ENCODE data around the gene CAMK2A.

DNA sequence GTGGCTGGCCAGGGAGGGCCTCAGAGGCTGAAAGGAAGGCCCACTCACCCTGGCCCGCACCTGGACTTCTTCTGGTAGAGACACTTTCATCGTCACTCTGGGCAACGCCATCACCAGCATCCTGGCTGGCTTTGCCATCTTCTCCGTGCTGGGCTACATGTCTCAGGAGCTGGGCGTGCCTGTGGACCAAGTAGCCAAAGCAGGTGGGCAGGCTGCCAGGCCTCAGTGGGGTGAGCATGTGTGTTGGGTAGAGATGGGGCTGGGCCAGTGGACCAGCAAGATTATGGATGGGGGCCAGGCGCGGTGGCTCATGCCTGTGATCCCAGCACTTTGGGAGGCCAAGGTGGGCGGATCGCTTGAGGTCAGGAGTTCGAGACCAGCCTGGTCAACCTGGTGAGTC lies 87.1 kb downstream of the CAMK2A start:
- TF ChIP-seq, protein P1, sequence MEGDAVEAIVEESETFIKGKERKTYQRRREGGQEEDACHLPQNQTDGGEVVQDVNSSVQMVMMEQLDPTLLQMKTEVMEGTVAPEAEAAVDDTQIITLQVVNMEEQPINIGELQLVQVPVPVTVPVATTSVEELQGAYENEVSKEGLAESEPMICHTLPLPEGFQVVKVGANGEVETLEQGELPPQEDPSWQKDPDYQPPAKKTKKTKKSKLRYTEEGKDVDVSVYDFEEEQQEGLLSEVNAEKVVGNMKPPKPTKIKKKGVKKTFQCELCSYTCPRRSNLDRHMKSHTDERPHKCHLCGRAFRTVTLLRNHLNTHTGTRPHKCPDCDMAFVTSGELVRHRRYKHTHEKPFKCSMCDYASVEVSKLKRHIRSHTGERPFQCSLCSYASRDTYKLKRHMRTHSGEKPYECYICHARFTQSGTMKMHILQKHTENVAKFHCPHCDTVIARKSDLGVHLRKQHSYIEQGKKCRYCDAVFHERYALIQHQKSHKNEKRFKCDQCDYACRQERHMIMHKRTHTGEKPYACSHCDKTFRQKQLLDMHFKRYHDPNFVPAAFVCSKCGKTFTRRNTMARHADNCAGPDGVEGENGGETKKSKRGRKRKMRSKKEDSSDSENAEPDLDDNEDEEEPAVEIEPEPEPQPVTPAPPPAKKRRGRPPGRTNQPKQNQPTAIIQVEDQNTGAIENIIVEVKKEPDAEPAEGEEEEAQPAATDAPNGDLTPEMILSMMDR (IDR thresholded peaks at IDR 0.05; ENCODE audit: insufficient read depth, low read length, poor library complexity, severe bottlenecking), result no peak
- TF ChIP-seq EZH2phosphoT487 (conservative IDR thresholded peaks at IDR 0.05; ENCODE audit: low read length), result no peak
